ENCODE measurements around the gene INKA2.

Gene INKA2

GRCh38 chr1:111704776-111705175 is 34.4 kb downstream of the INKA2 start:
- DNase-seq (ENCODE audit: low read depth in 1 of 2, low spot score in 1 of 2), result no peak

DNA sequence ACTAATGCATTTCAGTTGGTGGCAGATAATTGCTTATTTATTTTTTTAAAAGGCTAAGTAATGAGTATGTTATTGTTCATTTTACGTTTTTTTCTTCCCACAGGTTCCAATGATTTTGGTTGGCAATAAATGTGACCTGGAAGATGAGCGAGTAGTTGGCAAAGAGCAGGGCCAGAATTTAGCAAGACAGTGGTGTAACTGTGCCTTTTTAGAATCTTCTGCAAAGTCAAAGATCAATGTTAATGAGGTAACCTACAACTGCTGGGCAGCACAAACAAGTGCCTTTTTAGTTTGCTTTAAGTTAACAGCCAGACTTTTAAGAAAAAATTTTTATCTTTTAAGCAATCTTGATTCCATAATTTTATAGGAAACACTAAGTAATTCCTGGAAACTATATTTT is 35.0 kb downstream of the INKA2 start:
- DNase-seq (ENCODE audit: low read depth in 1 of 2, low spot score in 1 of 2), result no peak

DNA sequence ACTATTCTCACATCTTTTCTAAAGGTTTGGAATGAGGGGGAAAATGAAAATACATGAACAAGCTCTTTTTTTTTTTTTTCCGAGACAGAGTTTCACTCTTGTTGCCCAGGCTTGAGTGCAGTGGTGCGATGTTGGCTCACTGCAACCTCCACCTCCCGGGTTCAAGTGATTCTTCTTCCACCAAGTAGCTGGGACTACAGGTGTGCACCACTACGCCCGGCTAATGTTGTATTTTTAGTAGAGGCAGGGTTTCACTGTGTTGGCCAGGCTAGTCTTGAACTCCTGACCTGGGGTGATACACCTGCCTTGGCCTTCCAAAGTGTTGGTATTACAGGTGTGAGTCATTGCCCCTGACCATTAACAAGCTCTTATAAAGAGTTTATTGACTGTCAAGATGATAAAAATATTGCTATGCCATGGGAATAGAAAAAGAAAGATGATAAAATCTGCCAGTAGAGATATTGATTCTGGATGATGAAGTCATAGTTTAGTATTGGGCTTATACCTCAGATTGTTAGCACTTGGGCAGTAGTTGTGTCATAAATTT is 36.6 kb downstream of the INKA2 start:
- DNase-seq (ENCODE audit: low read depth in 1 of 2, low spot score in 1 of 2), result no peak

DNA sequence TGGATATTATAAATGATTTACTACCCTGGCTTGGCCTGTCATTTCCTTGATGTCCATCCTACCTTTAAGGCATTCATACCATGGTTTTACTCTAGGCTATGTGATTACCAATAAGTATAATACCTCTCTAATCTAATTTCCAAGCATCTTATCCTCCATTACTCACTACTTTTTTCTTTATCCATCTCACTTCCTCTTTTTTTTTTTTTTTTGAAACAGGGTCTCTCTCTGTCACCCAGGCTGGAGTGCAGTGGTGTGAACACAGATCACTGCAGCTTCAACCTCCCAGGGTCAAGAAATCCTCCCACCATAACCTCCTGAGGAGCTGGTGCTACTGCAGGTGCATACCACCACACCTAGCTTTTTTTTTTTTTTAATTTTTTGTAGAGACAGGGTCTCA is 39.9 kb downstream of the INKA2 start:
- DNase-seq (ENCODE audit: low read depth in 1 of 2, low spot score in 1 of 2), result no peak

- DNase-seq (ENCODE audit: low read depth in 1 of 2, low spot score in 1 of 2), result no peak
These were observed 42.9 kb downstream of the INKA2 start for GRCh38 chr1:111696330-111696729.

GRCh38 chr1:111695801-111696200 is 43.4 kb downstream of the INKA2 start:
- no peak for DNase-seq (ENCODE audit: low read depth in 1 of 2, low spot score in 1 of 2)

- no peak for DNase-seq (ENCODE audit: low read depth in 1 of 2, low spot score in 1 of 2)
These were observed 47.3 kb downstream of the INKA2 start for GRCh38 chr1:111691886-111692285.

DNA sequence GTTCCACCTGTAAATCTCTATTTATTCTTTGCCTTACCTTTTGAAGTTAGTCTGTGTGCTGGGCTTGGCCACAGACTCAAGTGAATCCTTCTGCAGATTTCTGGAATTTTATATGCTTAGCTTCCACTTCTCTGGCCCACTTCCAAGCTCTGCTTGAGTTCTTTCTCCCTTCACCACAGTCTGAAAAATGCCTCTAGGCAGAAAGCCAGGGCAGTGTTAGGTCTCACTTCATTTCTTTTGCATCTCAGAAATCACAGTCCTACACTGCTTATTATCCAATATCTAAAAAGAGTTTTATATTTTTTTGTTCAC is 48.9 kb downstream of the INKA2 start:
- no peak for DNase-seq (ENCODE audit: low read depth in 1 of 2, low spot score in 1 of 2)
